Mucosa of rectum (tissue), 2 donors: ENCODE results near the gene FAT1.

Experiments used
- H3K27ac ChIP-seq, 2 donors: one replicate each; pipeline ENCODE4 v1.7.0; 2013; ENCODE audit warnings: inconsistent platforms in 2 of 2, low read depth in 2 of 2, low read length in 2 of 2
- H3K27me3 ChIP-seq, 2 donors: one replicate each; pipeline ENCODE4 v1.7.0; 2013; ENCODE audit warnings: low read length in 2 of 2; ENCODE audit not compliant: control insufficient read depth in 2 of 2, insufficient read depth in 2 of 2
- H3K36me3 ChIP-seq, 2 donors: one replicate each; pipeline ENCODE4 v1.7.0; 2013; ENCODE audit warnings: low read length in 2 of 2; ENCODE audit not compliant: control insufficient read depth in 2 of 2, insufficient read depth in 2 of 2
- H3K4me1 ChIP-seq, 2 donors: one replicate each; pipeline ENCODE4 v1.7.0; 2013; ENCODE audit warnings: low read length in 2 of 2, mild to moderate bottlenecking in 1 of 2; ENCODE audit not compliant: control insufficient read depth in 2 of 2, insufficient read depth in 2 of 2
- H3K4me3 ChIP-seq, 2 donors: one replicate each; pipeline ENCODE4 v1.7.0; 2013; ENCODE audit warnings: low read length in 2 of 2
- H3K9ac ChIP-seq, 2 donors: one replicate each; pipeline ENCODE4 v1.7.0; 2013; ENCODE audit warnings: low read length in 2 of 2, low read depth in 1 of 2, mild to moderate bottlenecking in 1 of 2
- H3K9me3 ChIP-seq, 2 donors: one replicate each; pipeline ENCODE4 v1.7.0; 2013; ENCODE audit warnings: low read length in 2 of 2; ENCODE audit not compliant: control insufficient read depth in 2 of 2
- donor health status: healthy.
- donor health status: Normal muscosa, but diverticular disease.

FAT1 gene

GRCh38 chr4:186604124-186604807 lies 119.4 kb downstream of the FAT1 start:
- H3K4me3 ChIP-seq = no peak overlapping the region
- H3K4me1 ChIP-seq = no peaks in the 10 kb centered on the region
- H3K9me3 ChIP-seq = no peaks in the 10 kb centered on the region
- H3K9ac ChIP-seq = no peak overlapping the region
- peaks cover 65 to 74% of the 10 kb centered on the region in 2 donors for H3K36me3 ChIP-seq
- H3K27me3 ChIP-seq = no peaks in the 10 kb centered on the region
- no peak overlapping the region for H3K27ac ChIP-seq

DNA sequence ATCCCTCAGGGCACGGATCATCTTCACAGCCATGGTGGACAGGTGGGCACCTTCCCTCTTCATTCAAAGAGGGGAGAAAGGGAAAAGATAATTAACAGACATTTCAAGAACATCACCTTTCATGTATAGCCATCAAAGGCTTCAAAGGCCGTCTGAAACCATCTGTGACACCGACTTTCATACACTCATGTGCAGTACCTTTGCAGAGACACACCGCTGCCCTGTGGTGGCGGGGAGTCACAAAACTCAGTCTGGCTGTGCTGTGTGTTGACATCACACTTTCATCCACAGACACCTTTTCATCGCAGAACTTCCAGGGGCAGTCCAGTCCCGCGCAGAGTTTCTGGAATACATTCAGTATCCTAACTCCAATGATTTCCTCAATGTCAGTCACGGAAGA lies 120.7 kb downstream of the FAT1 start:
- H3K9ac ChIP-seq = no peak overlapping the region
- H3K9me3 ChIP-seq = no peaks in the 10 kb centered on the region
- H3K36me3 ChIP-seq = peaks cover 63 to 74% of the 10 kb centered on the region in 2 donors
- H3K27me3 ChIP-seq = no peaks in the 10 kb centered on the region
- H3K4me1 ChIP-seq = no peaks in the 10 kb centered on the region
- no peak overlapping the region for H3K27ac ChIP-seq
- H3K4me3 ChIP-seq = no peak overlapping the region

- peaks cover 66 to 71% of the 10 kb centered on the region in 2 donors for H3K36me3 ChIP-seq
- H3K27me3 ChIP-seq = no peaks in the 10 kb centered on the region
- no peaks in the 10 kb centered on the region for H3K9me3 ChIP-seq
- no peak overlapping the region for H3K4me3 ChIP-seq
- H3K9ac ChIP-seq = no peak overlapping the region
- no peaks in the 10 kb centered on the region for H3K4me1 ChIP-seq
- no peak overlapping the region for H3K27ac ChIP-seq
Observed at GRCh38 chr4:186599483-186599882, 124.2 kb downstream of the FAT1 start.

- H3K9me3 ChIP-seq = no peaks in the 10 kb centered on the region
- H3K27me3 ChIP-seq = no peaks in the 10 kb centered on the region
- H3K27ac ChIP-seq = no peak overlapping the region
- no peak overlapping the region for H3K4me3 ChIP-seq
- H3K36me3 ChIP-seq = peaks cover 61 to 68% of the 10 kb centered on the region in 2 donors
- H3K4me1 ChIP-seq = no peaks in the 10 kb centered on the region
- H3K9ac ChIP-seq = no peak overlapping the region
Observed at GRCh38 chr4:186598686-186599085, 125.0 kb downstream of the FAT1 start.

- no peaks in the 10 kb centered on the region for H3K4me1 ChIP-seq
- H3K27me3 ChIP-seq = no peaks in the 10 kb centered on the region
- peaks cover 58 to 66% of the 10 kb centered on the region in 2 donors for H3K36me3 ChIP-seq
- no peak overlapping the region for H3K27ac ChIP-seq
- H3K9ac ChIP-seq = no peak overlapping the region
- H3K4me3 ChIP-seq = no peak overlapping the region
- no peaks in the 10 kb centered on the region for H3K9me3 ChIP-seq
Observed at GRCh38 chr4:186596850-186597390, 126.7 kb downstream of the FAT1 start.

- Histone ChIP-seq H3K27ac (no peak overlapping the region), H3K27me3 (no peaks in the 10 kb centered on the region), H3K9ac (no peak overlapping the region), H3K4me1 (no peaks in the 10 kb centered on the region), H3K36me3 (peaks cover 62 to 69% of the 10 kb centered on the region in 2 donors), H3K9me3 (no peaks in the 10 kb centered on the region), H3K4me3 (no peak overlapping the region)
Observed at GRCh38 chr4:186596346-186596745, 127.3 kb downstream of the FAT1 start.

DNA sequence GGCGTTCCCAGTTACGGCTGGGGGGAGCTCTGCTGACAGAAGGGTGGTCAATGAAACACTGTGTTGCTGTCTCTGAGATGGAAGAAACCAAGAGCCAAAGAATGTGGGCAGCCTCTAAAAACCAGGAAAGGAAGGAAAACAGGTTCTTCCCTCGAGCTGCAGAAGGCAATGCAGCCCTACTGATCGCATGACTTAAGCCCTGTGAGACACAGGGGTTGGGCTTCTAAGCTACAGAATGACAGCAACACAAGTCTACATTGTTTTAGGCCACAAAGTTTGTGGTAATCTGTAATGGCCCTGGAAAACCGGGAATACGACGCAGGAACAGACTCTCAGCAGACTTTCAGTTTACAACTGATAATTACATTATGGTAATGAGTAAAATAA lies 130.1 kb downstream of the FAT1 start:
- peak overlapping the region in 1 of 2 donors; percentile 9 for H3K27ac ChIP-seq
- H3K4me3 ChIP-seq = no peak overlapping the region
- H3K27me3 ChIP-seq = no peaks in the 10 kb centered on the region
- H3K4me1 ChIP-seq = no peaks in the 10 kb centered on the region
- H3K9ac ChIP-seq = no peak overlapping the region
- peaks cover 62 to 66% of the 10 kb centered on the region in 2 donors for H3K36me3 ChIP-seq
- no peaks in the 10 kb centered on the region for H3K9me3 ChIP-seq

DNA sequence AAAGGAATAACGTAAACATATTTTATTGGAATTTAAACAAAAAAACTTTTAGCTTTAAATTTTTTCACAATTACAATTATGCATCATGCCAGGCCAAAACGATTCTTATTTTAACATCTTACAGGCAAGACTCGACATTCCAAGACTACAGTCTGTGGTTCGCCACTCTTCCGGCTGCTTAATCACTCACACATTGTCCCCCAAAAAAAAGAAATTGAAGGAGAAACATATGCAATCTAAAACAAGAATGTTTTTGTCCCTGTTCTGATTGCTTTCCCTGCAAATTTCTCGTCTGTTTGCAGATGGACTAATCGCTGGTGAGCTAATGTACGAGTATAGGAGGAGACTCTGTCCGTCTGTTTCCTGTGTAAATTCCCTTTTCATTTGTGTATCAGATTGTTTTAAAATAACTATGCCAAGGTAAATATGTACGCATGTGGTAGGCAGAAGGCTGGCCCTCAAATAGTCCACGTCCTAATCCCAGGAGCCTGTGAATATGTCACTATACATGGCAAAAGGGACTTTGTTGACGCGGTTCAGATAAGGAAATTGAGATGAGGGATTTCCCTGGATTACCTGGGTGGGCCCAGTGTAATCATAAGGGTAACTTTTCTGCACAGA lies 130.6 kb downstream of the FAT1 start:
- Histone ChIP-seq H3K4me3 (no peak overlapping the region), H3K9me3 (no peaks in the 10 kb centered on the region), H3K27ac (peak overlapping the region in 1 of 2 donors; percentile 9), H3K4me1 (no peaks in the 10 kb centered on the region), H3K36me3 (peaks cover 63 to 69% of the 10 kb centered on the region in 2 donors), H3K9ac (no peak overlapping the region), H3K27me3 (no peaks in the 10 kb centered on the region)

- no peak overlapping the region for H3K27ac ChIP-seq
- no peaks in the 10 kb centered on the region for H3K9me3 ChIP-seq
- H3K4me3 ChIP-seq = no peak overlapping the region
- H3K4me1 ChIP-seq = no peaks in the 10 kb centered on the region
- H3K9ac ChIP-seq = no peak overlapping the region
- H3K36me3 ChIP-seq = peaks cover 57 to 63% of the 10 kb centered on the region in 2 donors
- no peaks in the 10 kb centered on the region for H3K27me3 ChIP-seq
Observed at GRCh38 chr4:186592445-186592844, 131.2 kb downstream of the FAT1 start.

DNA sequence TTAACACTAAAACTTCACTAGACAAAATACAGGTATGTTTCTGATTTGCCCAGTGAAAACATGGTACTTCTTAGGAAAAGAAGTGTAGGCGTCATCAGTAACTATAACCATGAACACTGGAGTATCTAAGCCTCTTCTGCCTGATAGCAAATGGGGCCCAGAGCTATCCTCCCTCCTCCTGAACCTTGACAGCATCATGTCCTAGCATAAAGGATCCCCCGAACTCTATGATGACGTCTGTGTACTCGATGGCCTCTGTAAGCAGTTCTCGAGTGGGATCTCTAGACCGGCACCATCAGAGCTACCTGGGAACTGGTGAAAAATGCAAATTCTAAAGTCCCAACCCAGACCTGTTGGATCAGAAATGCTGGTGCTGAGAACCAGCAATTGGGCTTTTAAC lies 132.0 kb downstream of the FAT1 start:
- peaks cover 49 to 57% of the 10 kb centered on the region in 2 donors for H3K36me3 ChIP-seq
- no peaks in the 10 kb centered on the region for H3K9me3 ChIP-seq
- H3K4me3 ChIP-seq = no peak overlapping the region
- no peaks in the 10 kb centered on the region for H3K4me1 ChIP-seq
- H3K27ac ChIP-seq = no peak overlapping the region
- H3K9ac ChIP-seq = no peak overlapping the region
- no peaks in the 10 kb centered on the region for H3K27me3 ChIP-seq
